HepG2 (cell line): ENCODE measurements around the gene HIPK4. TPM values are rescaled to one million over a fixed set of nuclear protein-coding genes. Genes with fewer than 3 reads are reported as not detected.

ENCODE experiments used
- FOXP1 ChIP-seq, 2 experiments: fragments of 450-650 bp in 1 of 2; IDR thresholded peaks; 2 replicates each; pipeline ENCODE4 v1.6.1; 2017 to 2018; ENCODE audit warnings: antibody characterized with exemption in 1 of 2
- GMEB1 ChIP-seq: sonication (generic); formaldehyde crosslinking; IDR thresholded peaks from 2 replicates; pipeline ENCODE4 v1.5.1; 2020; ENCODE audit warnings: missing genetic modification reagents, mild to moderate bottlenecking, borderline replicate concordance
- JDP2 ChIP-seq: sonication (generic); formaldehyde crosslinking; IDR thresholded peaks from 2 replicates; pipeline ENCODE4 v1.8.1; 2022; ENCODE audit warnings: missing genetic modification reagents, borderline replicate concordance
- MATR3 ChIP-seq: sonication (generic); formaldehyde crosslinking; IDR thresholded peaks from 2 replicates; pipeline ENCODE4 v1.4.0; 2020; ENCODE audit warnings: missing genetic modification reagents
- MYPOP ChIP-seq: sonication (generic); formaldehyde crosslinking; IDR thresholded peaks from 2 replicates; pipeline ENCODE4 v1.8.1; 2023; ENCODE audit warnings: mild to moderate bottlenecking, moderate library complexity, missing genetic modification reagents
- NFRKB ChIP-seq: fragments of 450-650 bp; IDR thresholded peaks from 2 replicates; pipeline ENCODE4 v1.6.1; 2017
- NPAS2 ChIP-seq: sonication (generic); formaldehyde crosslinking; IDR thresholded peaks from 2 replicates; pipeline ENCODE4 v1.8.0; 2022; ENCODE audit warnings: mild to moderate bottlenecking, missing genetic modification reagents, borderline replicate concordance
- TAF15 ChIP-seq: fragments of 200-400 bp; formaldehyde crosslinking; IDR thresholded peaks from one replicate; pipeline ENCODE4 v1.6.1; 2018; ENCODE audit warnings: mild to moderate bottlenecking, low read depth, low read length; ENCODE audit not compliant: poor library complexity, severe bottlenecking
- TEAD2 ChIP-seq: sonication (generic); formaldehyde crosslinking; IDR thresholded peaks from 2 replicates; pipeline ENCODE4 v1.9.0; 2021; ENCODE audit warnings: missing genetic modification reagents
- ZBED4 ChIP-seq: sonication (generic); formaldehyde crosslinking; IDR thresholded peaks from 2 replicates; pipeline ENCODE4 v1.4.0; 2020; ENCODE audit warnings: missing genetic modification reagents, borderline replicate concordance
- ZMYM4 ChIP-seq: sonication (generic); formaldehyde crosslinking; IDR thresholded peaks from 2 replicates; pipeline ENCODE4 v1.8.1; 2023; ENCODE audit warnings: mild to moderate bottlenecking, missing genetic modification reagents
- ZNF354B ChIP-seq: sonication (generic); formaldehyde crosslinking; IDR thresholded peaks from 2 replicates; pipeline ENCODE4 v1.8.0; 2022; ENCODE audit warnings: mild to moderate bottlenecking, missing genetic modification reagents
- ZNF44 ChIP-seq: sonication (generic); formaldehyde crosslinking; IDR thresholded peaks from 2 replicates; pipeline ENCODE4 v1.5.1; 2020; ENCODE audit warnings: mild to moderate bottlenecking, missing genetic modification reagents
- ZNF816 ChIP-seq: sonication (generic); formaldehyde crosslinking; IDR thresholded peaks from 2 replicates; pipeline ENCODE4 v1.8.0; 2022; ENCODE audit warnings: missing genetic modification reagents, mild to moderate bottlenecking, borderline replicate concordance
- ZNF850 ChIP-seq: sonication (generic); formaldehyde crosslinking; conservative IDR thresholded peaks from 2 replicates; pipeline ENCODE4 v1.9.0; 2021; ENCODE audit warnings: mild to moderate bottlenecking, missing genetic modification reagents
- polyA plus RNA-seq, 8 experiments: library from polyadenylated mRNA; depleted of rRNA in 3 of 8; stranded (reverse) in 7 of 8; unstranded in 1 of 8; fragments of >200 nt; fragmentation: Illumina TruSeq in 4 of 8; extraction: Trizol in 4 of 8; gene quantifications; 2 replicates each; pipeline versions ENCODE4 v1.2.1 to v1.2.3, GENCODE V29; 2011 to 2016; ENCODE audit warnings: low read depth in 4 of 8, missing spikeins in 1 of 8, mixed read lengths in 1 of 8; ENCODE audit not compliant: insufficient read depth in 1 of 8
- total RNA-seq, 5 experiments: library from RNA; depleted of rRNA; stranded (reverse); fragments of >200 nt; fragmentation: Illumina TruSeq; extraction: Trizol; gene quantifications; 2 replicates each; pipeline ENCODE4 v1.2.3, GENCODE V29; 2016; ENCODE audit warnings: low read depth in 1 of 5
- TF ChIP-seq, protein P1 (sequence below): sonication (generic); formaldehyde crosslinking; IDR thresholded peaks from 2 replicates; pipeline ENCODE4 v1.5.0; 2020; ENCODE audit warnings: missing genetic modification reagents

Gene HIPK4
- total and polyA plus RNA-seq, 2 of the 13 experiments (the other 11 are each of a cell fraction or from before 2014, with no cell fraction given) = 0.03 TPM; not detected in 1

DNA sequence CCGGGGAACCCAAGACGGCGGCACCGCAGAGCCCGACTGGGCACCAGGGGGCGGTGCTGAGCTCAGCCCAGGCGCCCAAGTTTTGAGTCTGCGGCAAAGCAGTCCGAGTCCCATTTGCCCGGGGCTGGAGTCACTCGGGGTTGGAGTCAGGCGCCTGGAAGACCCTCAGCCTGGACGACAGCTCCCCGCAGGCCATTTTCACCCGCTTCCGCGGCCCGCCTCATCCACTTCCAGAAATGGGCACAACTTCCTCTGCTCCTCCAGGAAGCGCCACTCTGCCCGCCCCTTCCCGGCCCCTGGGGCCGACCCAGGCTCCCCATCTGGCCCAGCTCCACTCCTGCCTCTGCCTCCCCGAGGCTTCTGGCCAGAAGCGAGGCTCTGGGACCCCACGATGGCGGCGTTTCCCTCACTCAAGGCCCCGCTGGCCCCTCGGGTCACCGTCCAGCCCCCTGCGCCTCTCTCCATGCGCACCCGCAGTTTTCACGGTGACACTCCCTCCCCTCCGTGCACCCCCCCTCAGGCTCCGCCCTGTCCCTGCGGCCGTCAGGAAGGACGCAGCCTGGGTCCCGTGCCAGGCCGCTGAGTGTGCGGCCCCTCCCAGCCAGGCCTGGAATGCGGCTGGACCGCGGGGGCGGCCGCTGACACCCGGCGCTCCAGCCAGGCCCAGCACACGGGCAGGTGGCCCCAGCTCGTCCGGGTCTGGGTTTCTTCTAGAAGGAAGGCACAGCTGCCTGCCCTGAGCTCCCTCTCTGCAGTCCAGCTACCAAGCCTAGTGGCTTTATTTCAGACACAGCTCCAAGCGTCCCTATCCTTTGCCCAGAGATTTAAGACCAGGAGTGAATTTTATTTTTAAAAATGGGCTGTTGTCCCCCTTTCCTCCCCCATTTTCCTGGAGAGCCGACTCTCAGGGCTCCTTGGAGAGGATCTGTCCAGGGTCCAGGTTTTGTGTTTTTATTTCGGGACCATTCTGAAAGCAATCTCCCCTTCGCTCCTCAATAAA is 31.1 kb upstream of the HIPK4 start (continued):
- TF ChIP-seq ZBED4 (CRISPR knock-in tag) (0 out of 2 replicates have a peak, but pooled peaks have one; percentile 50), ZNF44 (peak; percentile 77; the same call in 1 of the 2 replicates), NFRKB (no peak), GMEB1 (peak; percentile 83), FOXP1 (IDR thresholded peaks at IDR 0.05) (no peak), FOXP1 (CRISPR knock-in tag; IDR thresholded peaks at IDR 0.05) (no peak), ZMYM4 (CRISPR knock-in tag) (peak; percentile 65; the same call in 1 of the 2 replicates), TEAD2 (CRISPR knock-in tag) (no peak), MYPOP (CRISPR knock-in tag) (peak; percentile 93; the same call in 1 of the 2 replicates), JDP2 (CRISPR knock-in tag) (no peak), ZNF850 (CRISPR knock-in tag) (peak; percentile 21; the same call in 1 of the 2 replicates), MATR3 (no peak), NPAS2 (CRISPR knock-in tag) (no peak), ZNF816 (CRISPR knock-in tag) (peak; percentile 38; the same call in 1 of the 2 replicates), TAF15 (peak; percentile 47), ZNF354B (CRISPR knock-in tag) (no peak)
- TF ChIP-seq, protein P1, sequence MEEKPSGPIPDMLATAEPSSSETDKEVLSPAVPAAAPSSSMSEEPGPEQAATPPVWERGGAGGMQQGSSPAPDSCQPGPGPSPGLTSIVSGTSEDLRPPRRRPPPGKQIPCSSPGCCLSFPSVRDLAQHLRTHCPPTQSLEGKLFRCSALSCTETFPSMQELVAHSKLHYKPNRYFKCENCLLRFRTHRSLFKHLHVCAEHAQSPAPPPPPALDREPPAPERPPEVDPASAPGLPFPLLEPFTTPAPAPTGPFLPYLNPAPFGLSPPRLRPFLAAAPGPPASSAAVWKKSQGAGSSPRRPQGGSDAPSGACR (CRISPR knock-in tag) = peak; percentile 41; the same call in 1 of the 2 replicates
